Tibial nerve (tissue), 4 donors: ENCODE results near the gene NCAPH2. TPM values are rescaled to one million over a fixed set of nuclear protein-coding genes. Genes with fewer than 3 reads are reported as not detected.

Source experiments
- DNase-seq, 2 donors: peaks; one replicate each; pipeline ENCODE4 v3.0.0-alpha.2; 2019; ENCODE audit warnings: low spot score in 2 of 2
- H3K27ac ChIP-seq, 4 donors: fragments of 200-600 bp; sonication (generic) in 3 of 4; one replicate each; pipeline ENCODE4 v1.5.1; 2017 to 2019; ENCODE audit warnings: mild to moderate bottlenecking in 1 of 4
- H3K27me3 ChIP-seq, 2 donors: fragments of 200-600 bp; sonication (generic) in 1 of 2; one replicate each; pipeline versions ENCODE4 v1.5.1 to v1.6.0; 2017 to 2019
- H3K36me3 ChIP-seq, 3 donors: fragments of 200-600 bp; sonication (generic); one replicate each; pipeline ENCODE4 v1.5.1; 2018 to 2019
- H3K4me1 ChIP-seq, 4 donors: fragments of 200-600 bp; sonication (generic) in 3 of 4; one replicate each; pipeline ENCODE4 v1.5.1; 2017 to 2019
- H3K4me3 ChIP-seq, 4 donors: fragments of 200-600 bp; sonication (generic) in 3 of 4; one replicate each; pipeline ENCODE4 v1.5.1; 2017 to 2019; ENCODE audit warnings: mild to moderate bottlenecking in 1 of 4, moderate library complexity in 1 of 4
- H3K9me3 ChIP-seq, 4 donors: fragments of 200-600 bp; sonication (generic) in 3 of 4; one replicate each; pipeline ENCODE4 v1.5.1; 2017 to 2019
- EP300 ChIP-seq, 2 donors: sonication (generic); formaldehyde crosslinking; IDR thresholded peaks; one replicate each; pipeline ENCODE4 v1.6.1; 2017; ENCODE audit warnings: antibody characterized with exemption in 2 of 2, mild to moderate bottlenecking in 1 of 2
- POLR2A ChIP-seq, 2 donors: fragments of 450-650 bp; IDR thresholded peaks; one replicate each; pipeline ENCODE4 v1.6.1; 2017; ENCODE audit warnings: antibody characterized with exemption in 2 of 2, mild to moderate bottlenecking in 2 of 2, moderate library complexity in 2 of 2
- WGBS, 2 donors: methylation state at CpG; one replicate each; pipeline ENCODE4 v1.1.5; 2018; 5-methylcytosine and 5-hydroxymethylcytosine counted together
- total RNA-seq, 4 donors: library from RNA; depleted of rRNA; stranded (reverse); fragments of >200 nt; gene quantifications; one replicate each; pipeline ENCODE4 v1.1.0, GENCODE V29; 2016
- TF ChIP-seq, protein P1 (sequence below), 5 experiments: fragments of 200-600 bp in 3 of 5; fragments of 450-650 bp in 2 of 5; sonication (generic) in 3 of 5; IDR thresholded peaks; one replicate each; pipeline ENCODE4 v1.5.1; 2016 to 2019; ENCODE audit warnings: antibody characterized with exemption in 5 of 5, mild to moderate bottlenecking in 3 of 5, moderate library complexity in 2 of 5

Gene NCAPH2
- total RNA-seq, 4 donors from 2014 or later: 43.9 to 57.3 (median 45.0) TPM

DNA sequence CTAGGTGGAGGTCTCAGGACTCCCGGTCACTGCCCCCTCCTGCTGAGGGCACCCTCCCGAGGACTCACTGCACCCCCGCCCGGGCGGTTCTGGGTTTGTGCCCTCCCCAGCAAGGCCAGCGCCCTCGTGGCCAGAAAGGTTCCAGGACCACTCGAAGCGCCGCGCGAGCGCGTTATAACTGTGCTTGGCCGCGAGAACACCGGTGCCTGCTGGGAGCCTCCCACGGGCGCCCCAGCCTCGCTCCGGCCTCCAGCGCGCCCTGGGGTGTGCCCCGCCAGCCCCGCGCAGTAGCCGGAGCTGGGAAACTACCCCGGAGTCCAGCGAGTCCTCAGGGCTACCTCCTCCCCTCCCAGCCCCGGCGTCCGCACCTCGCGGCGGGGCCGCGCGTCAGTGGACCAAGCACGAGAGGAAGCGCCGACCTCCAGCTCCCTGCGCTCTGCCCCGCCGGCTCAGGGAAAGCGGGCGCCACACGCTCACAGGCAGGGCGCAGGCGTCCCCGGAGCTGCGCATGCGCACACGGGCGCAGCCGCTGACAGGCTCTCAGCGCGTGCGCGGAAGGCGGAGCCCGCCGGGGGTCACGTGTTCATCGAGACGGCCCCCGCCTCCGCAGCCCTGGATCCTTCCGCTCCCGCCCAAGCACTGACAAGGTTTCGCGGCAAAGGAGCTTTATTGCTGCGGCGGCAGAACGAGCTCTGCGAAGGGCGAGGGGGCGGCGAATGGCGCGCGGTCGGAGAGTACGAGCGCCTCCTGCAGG lies 17.3 kb downstream of the NCAPH2 start, which contains the start of gene SCO2:
Gene SCO2, minus strand, starts transcription at position 495 of the 754 bp plus-strand sequence. CDS start 1,187 bp downstream, outside the sequence.
- peak; percentile 90 to 94 for DNase-seq
- 0% methylated on average over 31 to 62 of the region's 84 CpGs for WGBS, 2 donors
- peak; percentile 28 to 76 for TF ChIP-seq POLR2A (IDR thresholded peaks at IDR 0.05)
- TF ChIP-seq, protein P1, sequence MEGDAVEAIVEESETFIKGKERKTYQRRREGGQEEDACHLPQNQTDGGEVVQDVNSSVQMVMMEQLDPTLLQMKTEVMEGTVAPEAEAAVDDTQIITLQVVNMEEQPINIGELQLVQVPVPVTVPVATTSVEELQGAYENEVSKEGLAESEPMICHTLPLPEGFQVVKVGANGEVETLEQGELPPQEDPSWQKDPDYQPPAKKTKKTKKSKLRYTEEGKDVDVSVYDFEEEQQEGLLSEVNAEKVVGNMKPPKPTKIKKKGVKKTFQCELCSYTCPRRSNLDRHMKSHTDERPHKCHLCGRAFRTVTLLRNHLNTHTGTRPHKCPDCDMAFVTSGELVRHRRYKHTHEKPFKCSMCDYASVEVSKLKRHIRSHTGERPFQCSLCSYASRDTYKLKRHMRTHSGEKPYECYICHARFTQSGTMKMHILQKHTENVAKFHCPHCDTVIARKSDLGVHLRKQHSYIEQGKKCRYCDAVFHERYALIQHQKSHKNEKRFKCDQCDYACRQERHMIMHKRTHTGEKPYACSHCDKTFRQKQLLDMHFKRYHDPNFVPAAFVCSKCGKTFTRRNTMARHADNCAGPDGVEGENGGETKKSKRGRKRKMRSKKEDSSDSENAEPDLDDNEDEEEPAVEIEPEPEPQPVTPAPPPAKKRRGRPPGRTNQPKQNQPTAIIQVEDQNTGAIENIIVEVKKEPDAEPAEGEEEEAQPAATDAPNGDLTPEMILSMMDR (IDR thresholded peaks at IDR 0.05): peak in 3 of 5 experiments; percentile 52 to 68 (median 54)
- peak; percentile 88 to 93 for TF ChIP-seq EP300 (IDR thresholded peaks at IDR 0.05)
- peak within 1 kb of the TSS; percentile 72 to 95 (median 91) for H3K27ac ChIP-seq
- H3K9me3 ChIP-seq: no peaks in the 10 kb centered on the region
- H3K4me3 ChIP-seq: peak within 1 kb of the TSS; percentile 50 to 93 (median 91)
- H3K36me3 ChIP-seq: peaks cover 0 to 39% (median 21%) of the 10 kb centered on the region in 3 donors
- H3K27me3 ChIP-seq: peaks cover 0 to 8% of the 10 kb centered on the region in 2 donors
- H3K4me1 ChIP-seq: peaks cover 0 to 57% (median 23%) of the 10 kb centered on the region in 4 donors

DNA sequence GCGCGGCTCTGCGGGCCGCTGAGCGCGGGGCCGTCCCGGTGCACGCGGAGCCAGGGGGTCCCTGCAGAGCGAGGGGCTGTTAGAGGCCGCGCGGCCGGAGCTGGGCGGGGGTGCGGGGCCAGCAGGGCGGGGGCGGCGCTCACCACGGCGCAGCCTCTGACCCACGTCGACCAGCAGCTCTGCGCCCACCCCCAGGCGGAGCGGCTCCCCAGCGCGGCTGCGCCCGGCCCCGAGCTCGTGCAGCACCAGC lies 17.8 kb downstream of the NCAPH2 start:
- Histone ChIP-seq H3K27ac (peak overlapping the region; percentile 72 to 95 (median 91)), H3K4me3 (peak overlapping the region; percentile 50 to 93 (median 91)), H3K9me3 (no peaks in the 10 kb centered on the region), H3K4me1 (peaks cover 0 to 63% (median 28%) of the 10 kb centered on the region in 4 donors), H3K27me3 (peaks cover 0 to 13% of the 10 kb centered on the region in 2 donors), H3K36me3 (peaks cover 0 to 34% (median 21%) of the 10 kb centered on the region in 3 donors)
- TF ChIP-seq EP300 (IDR thresholded peaks at IDR 0.05): no peak
- TF ChIP-seq, protein P1 (IDR thresholded peaks at IDR 0.05): peak in 2 of 5 experiments; percentile 54 to 56
- no peak for TF ChIP-seq POLR2A (IDR thresholded peaks at IDR 0.05)
- DNase-seq: no peak
- 0 to 3% methylated on average over 6 to 18 of the region's 33 CpGs for WGBS, 2 donors

DNA sequence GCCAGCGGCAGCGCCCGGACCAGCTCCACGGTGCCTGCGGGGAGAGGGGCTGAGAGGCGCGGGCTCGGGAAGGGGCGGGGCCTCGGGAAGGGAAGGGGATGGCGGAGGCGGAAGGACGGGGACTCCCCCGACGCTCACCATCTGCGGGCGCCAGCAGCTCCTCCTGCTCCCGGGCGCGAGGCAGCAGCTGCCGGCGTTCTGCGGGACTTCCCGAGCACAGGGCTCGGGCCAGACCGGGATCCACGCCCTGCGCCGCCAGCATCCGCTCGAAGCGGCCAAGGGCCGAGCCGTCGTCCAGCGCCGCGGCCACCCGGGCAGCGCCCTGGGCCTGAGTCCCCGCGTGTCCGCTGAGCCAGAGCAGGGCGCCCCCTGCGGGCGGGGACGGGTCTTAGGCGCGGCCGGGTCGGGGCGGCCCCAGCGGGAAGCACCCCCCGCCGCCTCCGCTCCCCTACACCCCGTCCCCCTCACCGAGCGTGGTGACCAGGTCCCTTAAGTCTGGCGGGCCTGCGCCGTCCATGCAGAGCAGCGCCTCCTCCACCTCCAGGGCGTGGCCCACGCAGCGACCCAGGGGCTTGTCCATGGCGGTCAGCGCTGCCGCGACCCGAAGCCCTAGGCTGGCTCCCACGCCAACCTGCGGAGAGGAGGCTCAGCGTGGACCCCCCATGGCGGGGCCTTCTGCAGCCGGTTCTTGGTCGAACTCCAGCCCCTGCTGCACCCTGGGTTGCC lies 18.2 kb downstream of the NCAPH2 start:
- Histone ChIP-seq H3K27me3 (peaks cover 0 to 18% of the 10 kb centered on the region in 2 donors), H3K9me3 (no peaks in the 10 kb centered on the region), H3K4me3 (peak overlapping the region; percentile 50 to 93 (median 91)), H3K4me1 (peaks cover 0 to 67% (median 30%) of the 10 kb centered on the region in 4 donors), H3K27ac (peak overlapping the region; percentile 72 to 95 (median 91)), H3K36me3 (peaks cover 0 to 29% (median 21%) of the 10 kb centered on the region in 3 donors)
- no peak for TF ChIP-seq EP300 (IDR thresholded peaks at IDR 0.05)
- TF ChIP-seq POLR2A (IDR thresholded peaks at IDR 0.05): peak in 1 of 2 donors; percentile 1
- TF ChIP-seq, protein P1 (IDR thresholded peaks at IDR 0.05): peak; percentile 64 to 77 (median 67)
- DNase-seq: peak in 1 of 2 donors; percentile 48
- WGBS, 2 donors: 2 to 4% methylated on average over 13 to 20 of the region's 77 CpGs

DNA sequence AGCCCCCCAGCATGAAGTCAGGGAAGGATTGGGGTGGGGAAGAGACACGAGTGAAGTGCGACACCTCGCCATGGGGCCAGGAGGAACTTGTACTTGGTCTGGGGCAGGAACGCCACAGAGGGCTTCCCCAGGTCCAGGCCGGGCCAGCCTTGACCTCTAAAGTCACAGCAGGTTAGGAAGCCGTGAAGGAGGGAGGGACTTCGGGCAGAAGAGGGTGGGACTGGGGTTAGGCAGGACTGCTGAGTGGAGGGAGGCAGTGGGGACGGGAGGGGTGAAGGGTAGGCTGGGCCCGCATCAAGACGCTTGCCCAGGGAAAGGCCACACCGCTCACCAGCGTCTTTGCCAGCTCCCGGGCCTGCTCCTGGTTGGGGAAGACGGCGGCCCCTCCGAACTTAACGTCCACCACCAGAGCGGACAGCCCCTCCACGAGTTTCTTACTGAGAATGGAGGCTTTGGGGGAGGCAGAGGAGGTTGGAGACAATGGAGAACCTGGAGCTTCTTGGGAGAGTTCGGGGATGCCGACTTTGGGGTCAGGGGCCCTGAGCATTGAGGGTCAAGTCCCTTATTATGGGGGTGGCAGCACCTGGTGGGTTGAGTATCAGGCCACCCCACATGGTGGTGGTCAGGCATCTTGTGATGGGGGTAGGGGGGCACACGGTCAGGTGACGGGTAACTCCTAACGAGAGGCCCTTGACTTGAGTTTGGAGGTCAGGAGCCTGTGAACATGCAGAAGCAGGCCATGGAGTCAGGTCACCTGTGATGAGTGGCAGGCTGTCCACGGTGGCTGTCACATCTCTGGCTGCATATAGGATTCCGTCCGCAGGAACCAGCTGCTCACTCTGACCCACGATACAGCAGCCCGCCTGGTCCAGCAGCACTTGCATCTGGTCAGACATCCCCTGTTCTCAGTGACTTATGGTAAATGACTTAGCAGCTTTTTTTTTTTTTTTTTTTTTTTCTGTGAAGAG lies 19.1 kb downstream of the NCAPH2 start:
- Histone ChIP-seq H3K36me3 (peaks cover 0 to 21% (median 14%) of the 10 kb centered on the region in 3 donors), H3K9me3 (no peaks in the 10 kb centered on the region), H3K27ac (peak overlapping the region; percentile 72 to 95 (median 91)), H3K4me1 (peaks cover 0 to 76% (median 36%) of the 10 kb centered on the region in 4 donors), H3K4me3 (peak overlapping the region; percentile 50 to 93 (median 91)), H3K27me3 (peaks cover 3 to 26% of the 10 kb centered on the region in 2 donors)
- DNase-seq: peak in 1 of 2 donors; percentile 36
- TF ChIP-seq POLR2A (IDR thresholded peaks at IDR 0.05) (no peak), EP300 (IDR thresholded peaks at IDR 0.05) (no peak)
- TF ChIP-seq, protein P1 (IDR thresholded peaks at IDR 0.05): no peak
- 34 to 50% methylated on average over 29 of the region's 29 CpGs for WGBS, 2 donors
